HCT116 (cell line): ENCODE results near the gene EXOC4. TPM values are rescaled to one million over a fixed set of nuclear protein-coding genes. Genes with fewer than 3 reads are reported as not detected.

Source experiments
- ATAC-seq: fragments of 200-7000 bp; cut with Tn5 transposase; 2 replicates; pipeline ENCODE4 v1.9.1; 2020; ENCODE audit warnings: mild to moderate bottlenecking, moderate library complexity
- BruUV-seq: library from RNA; stranded (reverse); fragments of 400-500 nt; replicated peaks from 2 replicates; lab custom pipeline; 2021; lab: Mats Ljungman, UMichigan
- CTCF ChIA-PET: fragments of 300-600 bp; sonication (Branson Sonifier 250); formaldehyde crosslinking; loops from one replicate; lab custom pipeline; 2021; ENCODE audit warnings: antibody characterized with exemption; lab: Charles Lee
- POLR2A ChIA-PET: fragments of 300-600, 350-600 bp; sonication (Branson Sonifier 250); formaldehyde crosslinking; loops from one replicate; lab custom pipeline; 2021; ENCODE audit warnings: antibody characterized with exemption; lab: Charles Lee
- RAD21 ChIA-PET, 2 experiments: fragments of 300-600 bp; sonication (Branson Sonifier 250); formaldehyde crosslinking; loops; one replicate each; lab custom pipeline; 2023; ENCODE audit warnings: low total read pairs in 2 of 2; ENCODE audit not compliant: uncharacterized antibody in 2 of 2, unreplicated experiment in 2 of 2, low non-redundant PET in 1 of 2; lab: Charles Lee
- DNase-seq: peaks from one replicate; pipeline ENCODE4 v3.0.0-alpha.2; 2010; ENCODE audit warnings: low read depth, low spot score
- H2AFZ ChIP-seq: fragments of 200-600 bp; shearing (Covaris generic), sonication (generic); 2 replicates; pipeline ENCODE4 v1.6.1; 2017; ENCODE audit warnings: low read depth, mixed run types, mixed read lengths, antibody characterized with exemption, low read length; ENCODE audit not compliant: poor library complexity, severe bottlenecking
- H3K27ac ChIP-seq: 2 replicates; pipeline ENCODE4 v1.5.1; 2012; ENCODE audit warnings: low read depth, low read length
- H3K27me3 ChIP-seq: fragments of 200-600 bp; sonication (generic); 2 replicates; pipeline ENCODE4 v1.6.1; 2016; ENCODE audit warnings: mixed run types, low read length, mixed read lengths; ENCODE audit not compliant: insufficient read depth
- H3K36me3 ChIP-seq, 2 experiments: fragments of 200-500 bp in 1 of 2; fragments of 200-600 bp in 1 of 2; sonication (Bioruptor generic) in 1 of 2; sonication (generic) in 1 of 2; 2 replicates each; pipeline versions ENCODE4 v1.5.1 to v1.6.1; 2014 to 2016; ENCODE audit warnings: low read length in 2 of 2, inconsistent platforms in 1 of 2, mixed read lengths in 1 of 2, mixed run types in 1 of 2; ENCODE audit not compliant: insufficient read depth in 2 of 2, control insufficient read depth in 1 of 2
- H3K4me1 ChIP-seq, 2 experiments: fragments of 200-600 bp in 1 of 2; sonication (generic) in 1 of 2; 2 replicates each; pipeline versions ENCODE4 v1.5.1 to v1.6.1; 2012 to 2017; ENCODE audit warnings: low read length in 2 of 2, inconsistent platforms in 1 of 2, mild to moderate bottlenecking in 1 of 2, mixed read lengths in 1 of 2, mixed run types in 1 of 2, moderate library complexity in 1 of 2; ENCODE audit not compliant: insufficient read depth in 2 of 2, control insufficient read depth in 1 of 2
- H3K4me2 ChIP-seq: fragments of 200-600 bp; sonication (generic); 2 replicates; pipeline ENCODE4 v1.6.1; 2017; ENCODE audit warnings: mixed run types, low read length, mixed read lengths
- H3K4me3 ChIP-seq, 2 experiments: fragments of 200-600 bp in 1 of 2; sonication (generic) in 1 of 2; replicated peaks in 1 of 2; 2 replicates each; pipeline ENCODE4 v1.5.1; 2011 to 2016; ENCODE audit warnings: low read length in 2 of 2, control low read depth in 1 of 2, low read depth in 1 of 2, mild to moderate bottlenecking in 1 of 2, mixed read lengths in 1 of 2, mixed run types in 1 of 2
- H3K79me2 ChIP-seq: fragments of 200-600 bp; sonication (generic); 2 replicates; pipeline ENCODE4 v1.6.1; 2017; ENCODE audit warnings: mild to moderate bottlenecking, mixed run types, low read length, moderate library complexity, mixed read lengths; ENCODE audit not compliant: insufficient read depth
- H3K9ac ChIP-seq: fragments of 200-600 bp; sonication (generic); 2 replicates; pipeline ENCODE4 v1.6.1; 2016; ENCODE audit warnings: low read length, mixed read lengths
- H3K9me2 ChIP-seq: fragments of 200-600 bp; sonication (generic), shearing (Covaris generic); 2 replicates; pipeline ENCODE4 v1.6.1; 2017; ENCODE audit warnings: mixed run types, mild to moderate bottlenecking, moderate library complexity; ENCODE audit not compliant: insufficient read depth
- H3K9me3 ChIP-seq, 2 experiments: fragments of 200-500 bp in 1 of 2; fragments of 200-600 bp in 1 of 2; sonication (Bioruptor generic) in 1 of 2; sonication (generic) in 1 of 2; 2 replicates each; pipeline ENCODE4 v1.6.1; 2014 to 2017; ENCODE audit warnings: low read length in 2 of 2, mixed read lengths in 2 of 2, inconsistent platforms in 1 of 2, low read depth in 1 of 2, mild to moderate bottlenecking in 1 of 2, mixed run types in 1 of 2, moderate library complexity in 1 of 2; ENCODE audit not compliant: control insufficient read depth in 1 of 2, insufficient read depth in 1 of 2
- H4K20me1 ChIP-seq: fragments of 200-600 bp; sonication (generic), shearing (Covaris generic); 2 replicates; pipeline ENCODE4 v1.6.1; 2017; ENCODE audit warnings: mixed run types, mild to moderate bottlenecking, moderate library complexity; ENCODE audit not compliant: insufficient read depth
- ATF3 ChIP-seq: IDR thresholded peaks from 2 replicates; pipeline ENCODE4 v1.6.1; 2012
- CTCF ChIP-seq, 3 experiments: fragments of 200-600 bp in 1 of 3; sonication (generic) in 1 of 3; IDR thresholded peaks in 2 of 3; conservative IDR thresholded peaks in 1 of 3; 2 replicates each; pipeline ENCODE4 v1.5.1; 2012 to 2017; ENCODE audit warnings: low read depth in 2 of 3, low read length in 2 of 3, antibody characterized with exemption in 1 of 3, borderline replicate concordance in 1 of 3, control low read depth in 1 of 3, mild to moderate bottlenecking in 1 of 3, mixed read lengths in 1 of 3, mixed run types in 1 of 3, moderate library complexity in 1 of 3; ENCODE audit not compliant: insufficient read depth in 1 of 3
- EGR1 ChIP-seq: IDR thresholded peaks from 2 replicates; pipeline ENCODE4 v1.6.1; 2012; ENCODE audit warnings: low read depth
- EZH2 ChIP-seq: fragments of 200-600 bp; sonication (generic); IDR thresholded peaks from 2 replicates; pipeline ENCODE4 v1.6.1; 2017; ENCODE audit warnings: antibody characterized with exemption, mixed run types
- JUND ChIP-seq: IDR thresholded peaks from 2 replicates; pipeline ENCODE4 v1.6.1; 2012
- MAX ChIP-seq: IDR thresholded peaks from 2 replicates; pipeline ENCODE4 v1.6.1; 2012
- POLR2AphosphoS5 ChIP-seq: IDR thresholded peaks from 2 replicates; pipeline ENCODE4 v1.6.1; 2011; ENCODE audit warnings: mild to moderate bottlenecking, low read depth, low read length, moderate library complexity
- RAD21 ChIP-seq: IDR thresholded peaks from 2 replicates; pipeline ENCODE4 v1.6.1; 2012; ENCODE audit warnings: low read depth, mild to moderate bottlenecking
- REST ChIP-seq: IDR thresholded peaks from 2 replicates; pipeline ENCODE4 v1.6.1; 2012; ENCODE audit warnings: low read depth
- intact Hi-C: fragments of 100-400 bp; cut with micrococcal nuclease; formaldehyde crosslinking; loops from 2 replicates; pipeline ENCODE4 v1.10.0; 2022
- total RNA-seq: library from RNA; stranded (reverse); gene quantifications from one replicate; pipeline ENCODE4 v1.2.1, GENCODE V29; 2021; ENCODE audit not compliant: unreplicated experiment

Gene EXOC4
- total RNA-seq, 1 experiment from 2014 or later = 40.3 TPM

GRCh38 chr7:133517766-133518165 is 264.9 kb downstream of the EXOC4 start:
- ChIA-PET RAD21 (no interaction called here), POLR2A (no interaction called here), CTCF (no interaction called here)
- H3K9me2 ChIP-seq = no peaks in the 10 kb centered on the region
- no peaks in the 10 kb centered on the region for H3K79me2 ChIP-seq
- H3K9ac ChIP-seq = no peak overlapping the region
- no peaks in the 10 kb centered on the region for H4K20me1 ChIP-seq
- no peak overlapping the region for H3K27ac ChIP-seq
- intact Hi-C loops = no loop called here
- no peaks in the 10 kb centered on the region for H3K36me3 ChIP-seq
- H3K27me3 ChIP-seq = no peaks in the 10 kb centered on the region
- H2AFZ ChIP-seq = no peak overlapping the region
- H3K4me1 ChIP-seq = no peaks in the 10 kb centered on the region
- no peak overlapping the region for H3K4me2 ChIP-seq
- DNase-seq (no peak), ATAC-seq (no peak)
- H3K9me3 ChIP-seq = no peaks in the 10 kb centered on the region
- H3K4me3 ChIP-seq = no peak overlapping the region
- TF ChIP-seq POLR2AphosphoS5 (no peak), EGR1 (no peak), ATF3 (no peak), MAX (no peak), JUND (no peak), EZH2 (no peak), CTCF (IDR thresholded peaks at IDR 0.05 in 2 of 3, conservative IDR thresholded peaks at IDR 0.05 in 1 of 3; ENCODE audit: borderline replicate concordance in 1 of 3, insufficient read depth in 1 of 3, low read depth in 2 of 3, low read length in 2 of 3) (no peak), RAD21 (no peak), REST (no peak)
- BruUV-seq = no TSS peak
